ENCODE data around the gene ATG9A.
A peak's percentile ranks its signal among the peaks of the same experiment; 100 is the strongest.

Gene ATG9A

DNA sequence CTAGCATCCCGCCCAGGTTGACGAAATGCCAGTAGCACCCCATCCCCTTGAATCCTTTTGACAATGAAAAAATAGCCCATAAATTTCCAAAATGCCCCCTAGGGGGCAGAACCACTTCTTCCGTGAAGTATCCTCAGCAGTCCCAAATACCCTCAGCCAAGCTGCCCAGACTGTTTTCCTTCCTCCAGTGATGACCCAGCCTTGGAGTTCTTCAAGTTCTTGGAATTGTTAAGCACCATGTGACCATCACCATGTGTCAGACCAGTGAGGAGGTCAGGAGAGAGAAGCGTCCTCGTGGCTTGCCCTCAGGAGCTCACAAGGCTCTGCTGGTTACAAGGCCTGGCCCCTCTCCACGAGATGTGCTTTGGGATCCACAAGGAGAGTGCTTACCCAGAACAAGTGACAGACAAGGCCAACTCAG, 58.2 kb downstream of the ATG9A start:
- TF ChIP-seq, protein P1, sequence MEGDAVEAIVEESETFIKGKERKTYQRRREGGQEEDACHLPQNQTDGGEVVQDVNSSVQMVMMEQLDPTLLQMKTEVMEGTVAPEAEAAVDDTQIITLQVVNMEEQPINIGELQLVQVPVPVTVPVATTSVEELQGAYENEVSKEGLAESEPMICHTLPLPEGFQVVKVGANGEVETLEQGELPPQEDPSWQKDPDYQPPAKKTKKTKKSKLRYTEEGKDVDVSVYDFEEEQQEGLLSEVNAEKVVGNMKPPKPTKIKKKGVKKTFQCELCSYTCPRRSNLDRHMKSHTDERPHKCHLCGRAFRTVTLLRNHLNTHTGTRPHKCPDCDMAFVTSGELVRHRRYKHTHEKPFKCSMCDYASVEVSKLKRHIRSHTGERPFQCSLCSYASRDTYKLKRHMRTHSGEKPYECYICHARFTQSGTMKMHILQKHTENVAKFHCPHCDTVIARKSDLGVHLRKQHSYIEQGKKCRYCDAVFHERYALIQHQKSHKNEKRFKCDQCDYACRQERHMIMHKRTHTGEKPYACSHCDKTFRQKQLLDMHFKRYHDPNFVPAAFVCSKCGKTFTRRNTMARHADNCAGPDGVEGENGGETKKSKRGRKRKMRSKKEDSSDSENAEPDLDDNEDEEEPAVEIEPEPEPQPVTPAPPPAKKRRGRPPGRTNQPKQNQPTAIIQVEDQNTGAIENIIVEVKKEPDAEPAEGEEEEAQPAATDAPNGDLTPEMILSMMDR (IDR thresholded peaks at IDR 0.05; ENCODE audit: insufficient read depth, low read length, poor library complexity, severe bottlenecking), result peak; percentile 77
- Histone ChIP-seq H3K4me3 (replicated peaks; ENCODE audit: low read depth, low read length) (no peak overlapping the region), H3K27me3 (replicated peaks; ENCODE audit: control insufficient read depth, insufficient read depth, low read length) (no peaks in the 10 kb centered on the region), H3K36me3 (ENCODE audit: control insufficient read depth, insufficient read depth, low read length) (peaks cover 28% of the 10 kb centered on the region)
- no peak for DNase-seq (ENCODE audit: extremely low read depth, insufficient read length)

DNA sequence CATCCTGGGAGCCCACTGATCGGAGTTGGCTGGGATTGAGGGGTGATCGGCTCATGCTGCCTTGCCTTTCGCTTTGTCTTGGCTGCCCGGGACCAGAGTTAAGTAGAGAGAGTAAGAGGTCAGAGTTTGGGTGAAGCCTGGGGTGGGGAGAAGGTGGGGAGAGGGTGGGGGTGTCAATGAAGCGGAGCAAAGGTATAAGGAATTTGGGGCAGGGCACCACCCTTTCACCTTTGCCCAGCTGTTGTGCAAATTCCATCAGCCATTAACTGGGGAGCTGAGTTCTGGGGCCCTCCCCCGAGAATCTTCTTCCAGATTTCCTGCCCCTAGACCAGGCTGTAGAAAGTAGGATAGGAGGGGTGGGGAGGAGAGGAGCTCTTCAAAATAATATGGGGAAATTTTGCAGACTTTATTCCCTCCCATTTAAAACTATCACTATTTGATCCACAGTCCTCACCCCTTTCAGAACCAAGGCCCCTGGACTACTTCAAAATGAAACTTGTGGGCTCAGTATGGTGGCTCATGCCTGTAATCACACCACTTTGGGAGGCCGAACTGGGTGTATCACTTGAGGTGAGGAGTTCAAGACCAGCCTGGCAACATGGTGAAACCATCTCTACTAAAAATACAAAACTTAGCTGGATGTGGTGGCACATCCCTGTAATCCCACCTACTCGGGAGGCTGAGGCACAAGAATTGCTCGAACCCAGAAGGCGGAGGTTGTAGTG, 59.3 kb downstream of the ATG9A start, which contains the start of gene SLC23A3:
SLC23A3 (minus strand) TSS at position 100 of the 725 bp plus-strand sequence; CDS start at position 55, 45 bp downstream.
- peaks cover 28% of the 10 kb centered on the region for H3K36me3 ChIP-seq (ENCODE audit: control insufficient read depth, insufficient read depth, low read length)
- DNase-seq (ENCODE audit: extremely low read depth, insufficient read length), result no peak
- TF ChIP-seq, protein P1 (IDR thresholded peaks at IDR 0.05; ENCODE audit: insufficient read depth, low read length, poor library complexity, severe bottlenecking), result no peak
- no peak within 1 kb of the TSS for H3K4me3 ChIP-seq (replicated peaks; ENCODE audit: low read depth, low read length)
- H3K27me3 ChIP-seq (replicated peaks; ENCODE audit: control insufficient read depth, insufficient read depth, low read length), result no peaks in the 10 kb centered on the region

Data from GM06990 (cell line).